HG03175 (cell line): ENCODE measurements around the gene ZNF512.
"Not testable (repeated sequence)": the region's sequence is repeated elsewhere in the genome, so short reads cannot be mapped to it uniquely, and the experiment has no call there.

Experiments
- ATAC-seq: cut with Tn5 transposase; IDR thresholded peaks from one replicate; pipeline ENCODE4 v1.9.1; 2021; ENCODE audit warnings: mild to moderate bottlenecking, moderate library complexity; ENCODE audit not compliant: unreplicated experiment

Gene ZNF512

GRCh38 chr2:27582695-27583389 lies at the start of gene ZNF512:
Gene ZNF512 (plus strand): TSS chr2:27583042. CDS start chr2:27583113, 71 bp downstream.
- peak; percentile 95 for ATAC-seq

- no peak for ATAC-seq
Measured at GRCh38 chr2:27537287-27537686, 45.6 kb upstream of the ZNF512 start.

GRCh38 chr2:27538839-27539450 lies 43.9 kb upstream of the ZNF512 start:
- not testable (repeated sequence) for ATAC-seq

- ATAC-seq = not testable (repeated sequence)
Measured at GRCh38 chr2:27539649-27540048, 43.2 kb upstream of the ZNF512 start.

GRCh38 chr2:27544143-27544821 lies 38.6 kb upstream of the ZNF512 start:
- ATAC-seq = no peak

GRCh38 chr2:27545348-27546141 lies 37.3 kb upstream of the ZNF512 start:
- ATAC-seq = no peak

- ATAC-seq = no peak
Measured at GRCh38 chr2:27549303-27549702, 33.5 kb upstream of the ZNF512 start.

- ATAC-seq = no peak
Measured at GRCh38 chr2:27551514-27551913, 31.3 kb upstream of the ZNF512 start.

- ATAC-seq = no peak
Measured at GRCh38 chr2:27552941-27553340, 29.9 kb upstream of the ZNF512 start.

- ATAC-seq = not testable (repeated sequence)
Measured at GRCh38 chr2:27554451-27554850, 28.4 kb upstream of the ZNF512 start.

GRCh38 chr2:27559228-27559627 lies 23.6 kb upstream of the ZNF512 start:
- no peak for ATAC-seq

GRCh38 chr2:27561060-27561459 lies 21.8 kb upstream of the ZNF512 start:
- ATAC-seq = no peak

GRCh38 chr2:27566628-27567027 lies 16.2 kb upstream of the ZNF512 start:
- no peak for ATAC-seq

- ATAC-seq = no peak
Measured at GRCh38 chr2:27569398-27569797, 13.4 kb upstream of the ZNF512 start.

GRCh38 chr2:27571197-27571596 lies 11.6 kb upstream of the ZNF512 start:
- no peak for ATAC-seq

- no peak for ATAC-seq
Measured at GRCh38 chr2:27571681-27572080, 11.2 kb upstream of the ZNF512 start.

- ATAC-seq = no peak
Measured at GRCh38 chr2:27572439-27572838, 10.4 kb upstream of the ZNF512 start.

GRCh38 chr2:27572998-27573429 lies 9.8 kb upstream of the ZNF512 start:
- ATAC-seq = no peak

GRCh38 chr2:27573452-27573851 lies 9.4 kb upstream of the ZNF512 start:
- no peak for ATAC-seq

GRCh38 chr2:27581417-27582128 lies 1.3 kb upstream of the ZNF512 start:
- no peak for ATAC-seq
